Stimulated activated CD4-positive, alpha-beta T cell treated with anti-CD3 and anti-CD28 coated beads, Interleukin-1b, Interleukin-23, amount 100 ng/mL, for 4 hours (primary cell): Measurements from ENCODE around the gene CGNL1.

ENCODE experiments used
- DNase-seq, 2 donors: peaks; one replicate each; pipeline ENCODE4 v3.0.0-alpha.2; 2020; ENCODE audit warnings: low read depth in 2 of 2

Gene CGNL1

GRCh38 chr15:57422113-57422754 lies 45.9 kb downstream of the CGNL1 start:
- DNase-seq: no peak

GRCh38 chr15:57423599-57424140 lies 47.4 kb downstream of the CGNL1 start:
- no peak for DNase-seq

- no peak for DNase-seq
These were observed 48.5 kb downstream of the CGNL1 start for GRCh38 chr15:57424628-57425405.

- DNase-seq: no peak
These were observed 49.5 kb downstream of the CGNL1 start for GRCh38 chr15:57425842-57426241.

GRCh38 chr15:57427367-57427821 lies 51.1 kb downstream of the CGNL1 start:
- no peak for DNase-seq

GRCh38 chr15:57432141-57432741 lies 55.9 kb downstream of the CGNL1 start:
- DNase-seq: no peak

GRCh38 chr15:57436166-57436565 lies 59.9 kb downstream of the CGNL1 start:
- no peak for DNase-seq

GRCh38 chr15:57436961-57437360 lies 60.7 kb downstream of the CGNL1 start:
- DNase-seq: no peak

- no peak for DNase-seq
These were observed 61.3 kb downstream of the CGNL1 start for GRCh38 chr15:57437564-57437963.

GRCh38 chr15:57438166-57438565 lies 61.9 kb downstream of the CGNL1 start:
- DNase-seq: no peak

GRCh38 chr15:57439128-57440027 lies 63.1 kb downstream of the CGNL1 start:
- DNase-seq: no peak

- no peak for DNase-seq
These were observed 63.9 kb downstream of the CGNL1 start for GRCh38 chr15:57440167-57440566.

- DNase-seq: no peak
These were observed 64.5 kb downstream of the CGNL1 start for GRCh38 chr15:57440799-57441198.

- no peak for DNase-seq
These were observed 66.0 kb downstream of the CGNL1 start for GRCh38 chr15:57442335-57442734.

- no peak for DNase-seq
These were observed 67.2 kb downstream of the CGNL1 start for GRCh38 chr15:57443486-57443885.

GRCh38 chr15:57444877-57445513 lies 68.7 kb downstream of the CGNL1 start:
- no peak for DNase-seq

GRCh38 chr15:57445872-57446271 lies 69.6 kb downstream of the CGNL1 start:
- DNase-seq: no peak

GRCh38 chr15:57446393-57446792 lies 70.1 kb downstream of the CGNL1 start:
- no peak for DNase-seq

- no peak for DNase-seq
These were observed 75.2 kb downstream of the CGNL1 start for GRCh38 chr15:57451555-57451954.

GRCh38 chr15:57452090-57452754 lies 75.9 kb downstream of the CGNL1 start:
- no peak for DNase-seq

- no peak for DNase-seq
These were observed 79.6 kb downstream of the CGNL1 start for GRCh38 chr15:57455929-57456328.
